Left lung (tissue), 10 donors: ENCODE results near the gene TMEM214. TPM values are rescaled to one million over a fixed set of nuclear protein-coding genes. Genes with fewer than 3 reads are reported as not detected.

Experiments used
- ATAC-seq: fragments of 200-7000 bp; cut with Tn5 transposase; one replicate; pipeline ENCODE4 v1.9.1; 2020; ENCODE audit warnings: moderate library complexity
- DNase-seq, 4 donors: peaks; one replicate each; pipeline ENCODE4 v3.0.0-alpha.2; 2013 to 2020
- H3K27ac ChIP-seq, 2 donors: fragments of 200-600 bp; sonication (generic) in 1 of 2; one replicate each; pipeline versions ENCODE4 v1.5.0 to v1.8.0; 2020 to 2021
- H3K27me3 ChIP-seq, 2 donors: fragments of 200-600 bp; sonication (generic) in 1 of 2; one replicate each; pipeline versions ENCODE4 v1.5.0 to v1.8.0; 2020 to 2021
- H3K36me3 ChIP-seq, 2 donors: fragments of 200-600 bp; sonication (generic) in 1 of 2; one replicate each; pipeline versions ENCODE4 v1.5.0 to v1.8.0; 2020 to 2021
- H3K4me1 ChIP-seq, 2 donors: fragments of 200-600 bp; one replicate each; pipeline ENCODE4 v1.8.0; 2021
- H3K4me3 ChIP-seq, 2 donors: fragments of 200-600 bp; sonication (generic) in 1 of 2; one replicate each; pipeline versions ENCODE4 v1.5.0 to v1.8.0; 2020 to 2021; ENCODE audit warnings: mild to moderate bottlenecking in 1 of 2
- H3K9me3 ChIP-seq, 2 donors: fragments of 200-600 bp; sonication (generic) in 1 of 2; one replicate each; pipeline versions ENCODE4 v1.5.0 to v1.8.0; 2020 to 2021
- CTCF ChIP-seq, 2 donors: fragments of 200-600 bp; sonication (generic) in 1 of 2; IDR thresholded peaks; one replicate each; pipeline versions ENCODE4 v1.5.0 to v1.8.0; 2021; ENCODE audit warnings: antibody characterized with exemption in 2 of 2
- intact Hi-C, 2 donors: fragments of 100-400 bp; cut with DNase I; formaldehyde crosslinking; loops; one replicate each; pipeline versions ENCODE4 v1.11.2 to v1.14.2; 2022
- polyA plus RNA-seq, 6 donors: library from polyadenylated mRNA; unstranded; fragments of 120-200 nt; gene quantifications; one replicate each; pipeline ENCODE4 v1.2.1, GENCODE V29; 2013; ENCODE audit not compliant: insufficient read length in 6 of 6
- total RNA-seq, 2 donors: library from RNA; stranded (reverse); fragmentation: NEBNext Ultra II Directional; extraction: Animal tissue kit (Norgen Biotek cat#: 25700); gene quantifications; one replicate each; pipeline ENCODE4 v1.2.1, GENCODE V29; 2021
- donor health status: DM: no; HTN: yes; CAD: no.
- donor health status: DM: no; HTN: no; CAD: no.

The TMEM214 gene
- total and polyA plus RNA-seq, 8 donors: 59.8 to 105 (median 73.9) TPM

GRCh38 chr2:26986576-26986975 is 46.2 kb upstream of the TMEM214 start:
- Histone ChIP-seq H3K27ac (no peak overlapping the region), H3K9me3 (no peaks in the 10 kb centered on the region), H3K4me3 (no peak overlapping the region), H3K27me3 (no peaks in the 10 kb centered on the region), H3K4me1 (peaks cover 0 to 16% of the 10 kb centered on the region in 2 donors), H3K36me3 (no peaks in the 10 kb centered on the region)
- TF ChIP-seq CTCF (IDR thresholded peaks at IDR 0.05): no peak
- no peak for DNase-seq
- intact Hi-C loops: no loop called here
- ATAC-seq: no peak

- no peaks in the 10 kb centered on the region for H3K36me3 ChIP-seq
- H3K27ac ChIP-seq: no peak overlapping the region
- intact Hi-C loops: no loop called here
- ATAC-seq (peak; percentile 74), DNase-seq (peak in 1 of 4 donors; percentile 31)
- peaks cover 0 to 6% of the 10 kb centered on the region in 2 donors for H3K4me1 ChIP-seq
- no peak overlapping the region for H3K4me3 ChIP-seq
- no peaks in the 10 kb centered on the region for H3K27me3 ChIP-seq
- TF ChIP-seq CTCF (IDR thresholded peaks at IDR 0.05): no peak
- H3K9me3 ChIP-seq: no peaks in the 10 kb centered on the region
These were observed 44.5 kb upstream of the TMEM214 start for GRCh38 chr2:26988058-26988860.

- ATAC-seq: no peak
- no peak for DNase-seq
- H3K27me3 ChIP-seq: no peaks in the 10 kb centered on the region
- intact Hi-C loops: no loop called here
- no peak overlapping the region for H3K27ac ChIP-seq
- no peak overlapping the region for H3K4me3 ChIP-seq
- H3K36me3 ChIP-seq: no peaks in the 10 kb centered on the region
- TF ChIP-seq CTCF (IDR thresholded peaks at IDR 0.05): no peak
- H3K9me3 ChIP-seq: no peaks in the 10 kb centered on the region
- peaks cover 0 to 6% of the 10 kb centered on the region in 2 donors for H3K4me1 ChIP-seq
These were observed 43.6 kb upstream of the TMEM214 start for GRCh38 chr2:26989156-26989555.

- no peak for TF ChIP-seq CTCF (IDR thresholded peaks at IDR 0.05)
- ATAC-seq (no peak), DNase-seq (no peak)
- Histone ChIP-seq H3K9me3 (no peaks in the 10 kb centered on the region), H3K36me3 (no peaks in the 10 kb centered on the region), H3K27me3 (no peaks in the 10 kb centered on the region), H3K4me3 (no peak overlapping the region), H3K4me1 (peaks cover 0 to 6% of the 10 kb centered on the region in 2 donors), H3K27ac (no peak overlapping the region)
- intact Hi-C loops: no loop called here
These were observed 41.0 kb upstream of the TMEM214 start for GRCh38 chr2:26991717-26992116.

GRCh38 chr2:26993768-26994167 is 39.0 kb upstream of the TMEM214 start:
- ATAC-seq (no peak), DNase-seq (no peak)
- Histone ChIP-seq H3K27me3 (no peaks in the 10 kb centered on the region), H3K4me1 (no peaks in the 10 kb centered on the region), H3K36me3 (no peaks in the 10 kb centered on the region), H3K9me3 (no peaks in the 10 kb centered on the region), H3K27ac (no peak overlapping the region), H3K4me3 (no peak overlapping the region)
- TF ChIP-seq CTCF (IDR thresholded peaks at IDR 0.05): no peak
- intact Hi-C loops: no loop called here
